BLaER1 (cell line): ENCODE measurements around the gene MYL12A.

ENCODE experiments used
- H3K27ac ChIP-seq: shearing (Covaris generic); formaldehyde crosslinking; 2 replicates; pipeline ENCODE4 v1.8.1; 2022
- H3K27me3 ChIP-seq: shearing (Covaris generic); formaldehyde crosslinking; 2 replicates; pipeline ENCODE4 v1.8.1; 2022
- H3K36me3 ChIP-seq: shearing (Covaris generic); formaldehyde crosslinking; 2 replicates; pipeline ENCODE4 v1.8.1; 2022
- H3K4me1 ChIP-seq: shearing (Covaris generic); formaldehyde crosslinking; 2 replicates; pipeline ENCODE4 v1.8.1; 2022
- H3K4me2 ChIP-seq: shearing (Covaris generic); formaldehyde crosslinking; 2 replicates; pipeline ENCODE4 v1.8.1; 2022
- H3K4me3 ChIP-seq: shearing (Covaris generic); formaldehyde crosslinking; 2 replicates; pipeline ENCODE4 v1.8.1; 2022
- H3K9ac ChIP-seq: shearing (Covaris generic); formaldehyde crosslinking; 2 replicates; pipeline ENCODE4 v1.8.1; 2022
- H3K9me3 ChIP-seq: shearing (Covaris generic); formaldehyde crosslinking; 2 replicates; pipeline ENCODE4 v1.8.1; 2022
- H4K20me1 ChIP-seq: shearing (Covaris generic); formaldehyde crosslinking; 2 replicates; pipeline ENCODE4 v1.8.1; 2022
- Cebpa-rat ChIP-seq: shearing (Covaris generic); IDR thresholded peaks from 2 replicates; pipeline ENCODE4 v1.8.1; 2022

MYL12A gene

DNA sequence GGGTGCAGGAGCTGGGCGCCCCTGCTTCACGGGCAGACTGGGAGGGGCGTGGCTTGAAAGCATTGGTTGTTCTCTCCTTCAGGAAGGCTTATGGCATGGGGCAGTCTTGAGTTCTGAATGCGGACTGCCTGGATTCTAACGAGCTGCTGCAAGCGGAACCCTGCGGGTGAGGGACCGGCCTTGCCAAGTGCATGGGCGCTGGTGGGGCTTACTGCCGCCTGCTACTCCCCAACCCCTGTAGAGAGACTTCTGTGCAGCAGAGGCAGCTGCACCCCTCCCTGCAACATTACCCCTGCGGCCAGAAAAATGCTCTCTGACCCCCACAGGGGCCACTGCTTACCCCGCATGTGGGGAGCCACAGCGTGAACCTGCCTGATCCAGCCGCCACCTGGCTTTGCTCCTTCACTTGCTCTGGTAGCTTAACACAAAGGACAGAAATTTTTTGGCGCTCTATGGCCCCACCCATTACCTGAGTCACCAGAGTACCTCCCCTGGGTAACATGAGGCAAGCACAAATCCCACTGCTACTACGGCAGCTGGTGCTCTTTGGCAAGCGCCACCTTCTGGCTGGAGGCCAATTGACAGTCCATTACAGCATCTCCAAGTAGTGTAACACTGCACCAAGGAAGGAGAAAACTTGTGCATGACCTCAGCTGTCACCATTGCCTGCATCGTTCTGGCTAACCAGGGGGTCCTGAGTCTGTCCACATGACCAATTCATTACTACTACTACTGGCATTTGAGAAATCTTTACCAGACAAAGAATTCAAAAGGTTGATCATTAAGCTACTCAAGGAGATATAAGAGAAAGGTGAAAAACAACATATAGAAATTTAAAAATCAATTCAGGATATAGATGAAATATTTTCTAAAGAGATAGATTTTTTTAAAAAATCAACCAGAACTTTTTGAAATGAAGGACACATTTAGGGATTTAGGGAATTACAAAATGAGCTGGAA lies 49.7 kb downstream of the MYL12A start:
- H3K4me1 ChIP-seq = peaks cover 4% of the 10 kb centered on the region; the same call in 1 of the 2 replicates
- peak overlapping the region; percentile 72 for H3K9ac ChIP-seq
- H3K36me3 ChIP-seq = no peaks in the 10 kb centered on the region
- no peaks in the 10 kb centered on the region for H4K20me1 ChIP-seq
- peak overlapping the region; percentile 68 for H3K4me2 ChIP-seq
- peak overlapping the region; percentile 60 for H3K27ac ChIP-seq
- no peaks in the 10 kb centered on the region for H3K27me3 ChIP-seq
- H3K9me3 ChIP-seq = peaks cover 15% of the 10 kb centered on the region; the same call in 1 of the 2 replicates
- no peak for TF ChIP-seq Cebpa-rat
- peak overlapping the region; percentile 74 for H3K4me3 ChIP-seq

DNA sequence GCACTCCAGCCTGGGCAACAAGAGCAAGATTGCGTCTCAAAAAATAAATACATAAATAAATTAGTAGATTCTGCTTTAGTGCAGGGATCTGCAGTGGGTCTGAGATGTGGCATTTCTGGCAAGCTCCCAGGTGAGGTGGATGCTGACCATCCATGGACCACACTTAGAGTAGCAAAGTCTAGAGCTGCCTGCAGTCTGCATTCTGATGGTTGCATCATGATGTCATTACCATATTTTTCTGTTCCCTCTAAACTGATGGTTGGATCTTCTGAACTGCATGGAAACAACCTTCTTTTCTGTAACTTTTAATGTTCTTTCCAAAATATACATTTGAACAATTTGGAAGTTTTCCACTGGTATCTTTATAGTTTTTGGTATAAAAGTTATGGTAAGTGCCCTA lies 57.2 kb downstream of the MYL12A start:
- Histone ChIP-seq H3K4me2 (no peak overlapping the region), H3K36me3 (no peaks in the 10 kb centered on the region), H3K9ac (no peak overlapping the region), H3K4me3 (no peak overlapping the region), H4K20me1 (no peaks in the 10 kb centered on the region), H3K9me3 (no peaks in the 10 kb centered on the region), H3K4me1 (no peaks in the 10 kb centered on the region), H3K27me3 (no peaks in the 10 kb centered on the region), H3K27ac (no peak overlapping the region)
- no peak for TF ChIP-seq Cebpa-rat

GRCh38 chr18:3305354-3305762 lies 57.8 kb downstream of the MYL12A start:
- H3K4me2 ChIP-seq = no peak overlapping the region
- H4K20me1 ChIP-seq = no peaks in the 10 kb centered on the region

More at GRCh38 chr18:3305354-3305762, 57.8 kb downstream of the MYL12A start:
- Histone ChIP-seq H3K4me3 (no peak overlapping the region), H3K27me3 (no peaks in the 10 kb centered on the region), H3K36me3 (no peaks in the 10 kb centered on the region), H3K27ac (no peak overlapping the region), H3K9me3 (no peaks in the 10 kb centered on the region), H3K9ac (no peak overlapping the region), H3K4me1 (no peaks in the 10 kb centered on the region)
- TF ChIP-seq Cebpa-rat = no peak
